T-cell (primary cell): ENCODE data around the gene SLC34A3. TPM values are rescaled to one million over a fixed set of nuclear protein-coding genes. Genes with fewer than 3 reads are reported as not detected.

Experiments used
- ATAC-seq, 4 experiments: fragments of 200-7000 bp in 3 of 4; fragments of 150-1000 bp in 1 of 4; cut with Tn5 transposase; replicated peaks in 1 of 4; 1 replicate in 3 of 4; 2 replicates in 1 of 4; pipeline ENCODE4 v1.10.0; 2021; ENCODE audit warnings: moderate library complexity in 3 of 4, mild to moderate bottlenecking in 2 of 4, moderate number of reproducible peaks in 1 of 4
- CTCF ChIA-PET, 2 donors: fragments of 300-600 bp; sonication (Branson Sonifier 250); formaldehyde crosslinking; loops; one replicate each; lab custom pipeline; 2022; ENCODE audit warnings: antibody characterized with exemption in 2 of 2; lab: Charles Lee
- POLR2A ChIA-PET, 2 donors: fragments of 300-600 bp; sonication (Branson Sonifier 250); formaldehyde crosslinking; loops; one replicate each; lab custom pipeline; 2022; ENCODE audit warnings: antibody characterized with exemption in 2 of 2; lab: Charles Lee
- DNase-seq, 35 experiments: peaks; one replicate each; pipeline versions ENCODE4 v3.0.0 to v3.0.0-alpha.2; 2013 to 2023
- H3K27ac ChIP-seq: one replicate; pipeline ENCODE4 v1.5.1; 2013; ENCODE audit warnings: low read length
- H3K27me3 ChIP-seq, 2 experiments: replicated peaks in 1 of 2; 1 replicate in 1 of 2; 2 replicates in 1 of 2; pipeline versions ENCODE4 v1.6.1 to v1.7.0; 2013; ENCODE audit warnings: low read length in 1 of 2, mixed read lengths in 1 of 2; ENCODE audit not compliant: control insufficient read depth in 2 of 2, insufficient read depth in 2 of 2; ENCODE audit errors: extremely low read depth in 1 of 2
- H3K36me3 ChIP-seq, 2 donors: 1 replicate in 1 of 2; 2 replicates in 1 of 2; pipeline versions ENCODE4 v1.6.1 to v1.7.0; 2013; ENCODE audit warnings: low read length in 1 of 2; ENCODE audit not compliant: control insufficient read depth in 2 of 2, insufficient read depth in 1 of 2; ENCODE audit errors: extremely low read depth in 1 of 2
- H3K4me1 ChIP-seq, 2 experiments: 1 replicate in 1 of 2; 2 replicates in 1 of 2; pipeline versions ENCODE4 v1.6.1 to v1.7.0; 2013; ENCODE audit warnings: low read length in 2 of 2, mixed read lengths in 1 of 2; ENCODE audit not compliant: insufficient read depth in 2 of 2, control insufficient read depth in 1 of 2; ENCODE audit errors: extremely low read depth in 1 of 2
- H3K4me3 ChIP-seq, 2 donors: 1 replicate in 1 of 2; 2 replicates in 1 of 2; pipeline versions ENCODE4 v1.5.1 to v1.7.0; 2013; ENCODE audit warnings: mild to moderate bottlenecking in 2 of 2, low read length in 1 of 2, moderate library complexity in 1 of 2; ENCODE audit not compliant: control insufficient read depth in 1 of 2; ENCODE audit errors: extremely low read depth in 1 of 2
- H3K9me3 ChIP-seq: 2 replicates; pipeline ENCODE4 v1.7.0; 2013
- H3K27ac Mint-ChIP-seq, 2 donors: one replicate each; pipeline ENCODE4 v1.8.0; 2020 to 2021; ENCODE audit warnings: mild to moderate bottlenecking in 2 of 2, mixed read lengths in 2 of 2
- H3K27me3 Mint-ChIP-seq, 2 donors: one replicate each; pipeline ENCODE4 v1.8.0; 2021 to 2022; ENCODE audit warnings: mixed read lengths in 2 of 2
- H3K36me3 Mint-ChIP-seq: one replicate; pipeline ENCODE4 v1.8.0; 2021; ENCODE audit warnings: mixed read lengths
- H3K4me1 Mint-ChIP-seq, 3 donors: one replicate each; pipeline ENCODE4 v1.8.0; 2020 to 2022; ENCODE audit warnings: mixed read lengths in 3 of 3, mild to moderate bottlenecking in 1 of 3
- H3K4me3 Mint-ChIP-seq, 3 donors: one replicate each; pipeline ENCODE4 v1.8.0; 2020 to 2022; ENCODE audit warnings: mild to moderate bottlenecking in 3 of 3, mixed read lengths in 3 of 3, moderate library complexity in 3 of 3
- H3K9me3 Mint-ChIP-seq, 3 donors: one replicate each; pipeline ENCODE4 v1.8.0; 2020 to 2022; ENCODE audit warnings: mixed read lengths in 3 of 3
- WGBS: methylation state at CpG from one replicate; pipeline ENCODE4 v1.1.5; 2013; ENCODE audit warnings: missing lambda C conversion rate; ENCODE audit not compliant: insufficient coverage; 5-methylcytosine and 5-hydroxymethylcytosine counted together
- total RNA-seq, 35 experiments: library from RNA in 6 of 35; stranded (reverse) in 6 of 35; fragments of 120-200 nt in 1 of 35; gene quantifications; one replicate each; pipeline versions ENCODE4 v1.2.1 to v1.2.4 and lab custom pipeline; 2013 to 2026

Gene SLC34A3
- total RNA-seq, 5 donors from 2014 or later (not counting 1 experiment from before 2014, with no cell fraction given), result not detected

DNA sequence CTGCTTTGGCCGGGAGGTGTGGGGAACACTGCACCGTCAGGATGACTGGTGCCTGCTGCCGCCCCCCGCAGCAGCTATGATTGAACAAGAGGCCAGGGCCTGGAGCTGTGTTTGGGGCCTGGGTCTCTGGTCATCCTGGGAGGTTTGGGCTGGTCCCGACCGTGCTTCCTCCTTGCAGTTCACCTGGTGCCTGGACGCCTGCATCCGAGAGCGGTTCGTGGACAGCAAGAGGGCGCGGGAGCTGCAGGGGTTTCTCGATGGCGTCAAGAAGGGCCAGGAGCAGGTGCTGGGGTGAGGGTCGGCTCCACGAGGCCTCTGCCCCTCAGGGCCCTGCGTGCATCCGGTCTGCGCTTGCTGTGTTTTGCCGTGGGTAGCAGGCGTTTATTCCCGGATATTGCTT, 33.4 kb downstream of the SLC34A3 start:
- Histone ChIP-seq H3K27me3 (no peaks in the 10 kb centered on the region), H3K4me3 (no peak overlapping the region), H3K36me3 (peaks cover 17 to 42% of the 10 kb centered on the region in 2 donors), H3K4me1 (peaks cover 0 to 5% of the 10 kb centered on the region in 2 experiments), H3K9me3 (no peaks in the 10 kb centered on the region), H3K27ac (no peak overlapping the region)
- Mint-ChIP-seq H3K9me3 (no peaks in the 10 kb centered on the region), H3K27me3 (no peaks in the 10 kb centered on the region), H3K4me3 (no peak overlapping the region), H3K36me3 (peaks cover 20% of the 10 kb centered on the region), H3K27ac (no peak overlapping the region), H3K4me1 (peaks cover 3 to 7% (median 6%) of the 10 kb centered on the region in 3 donors)
- ATAC-seq (no peak), DNase-seq (no peak)
- POLR2A ChIA-PET, result interaction anchor here in 1 of 2 donors (0.6 kb wide), 1 partner anchor 101 kb away, joined by 3 read pairs; no protein-coding TSS in a partner anchor
- CTCF ChIA-PET, result no interaction called here
- WGBS, result 98% methylated on average over 22 of the region's 22 CpGs

DNA sequence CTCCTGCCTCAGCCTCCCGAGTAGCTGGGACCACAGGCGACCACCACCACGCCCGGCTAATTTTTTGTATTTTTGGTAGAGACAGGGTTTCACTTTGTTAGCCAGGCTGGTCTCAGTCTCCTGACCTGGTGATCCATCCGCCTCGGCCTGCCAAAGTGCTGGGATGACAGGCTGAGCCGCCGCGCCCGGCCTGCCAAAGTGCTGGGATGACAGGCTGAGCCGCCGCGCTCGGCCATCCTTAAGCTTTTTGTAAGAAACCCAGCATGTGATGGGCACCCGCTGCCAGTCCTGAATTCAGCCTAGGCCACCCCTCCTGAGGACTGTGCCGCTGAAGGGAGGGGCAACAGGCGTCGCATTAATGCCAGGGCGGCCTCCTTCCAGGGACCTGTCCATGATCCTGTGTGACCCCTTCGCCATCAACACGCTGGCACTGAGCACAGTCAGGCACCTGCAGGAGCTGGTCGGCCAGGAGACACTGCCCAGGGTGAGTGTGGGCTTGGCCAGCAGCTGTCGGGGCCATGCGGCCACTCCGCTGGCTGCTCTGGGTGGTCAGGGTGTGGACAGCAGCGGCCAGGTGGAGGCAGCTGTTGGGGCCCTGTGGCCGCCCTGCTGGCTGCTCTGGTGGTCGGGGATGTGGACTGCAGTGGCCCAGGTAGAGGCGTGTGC, 34.9 kb downstream of the SLC34A3 start:
- peaks cover 0 to 6% of the 10 kb centered on the region in 2 experiments for H3K4me1 ChIP-seq
- Mint-ChIP-seq H3K4me3 (no peak overlapping the region), H3K36me3 (peaks cover 25% of the 10 kb centered on the region), H3K27me3 (no peaks in the 10 kb centered on the region), H3K9me3 (no peaks in the 10 kb centered on the region), H3K4me1 (peaks cover 7 to 16% (median 13%) of the 10 kb centered on the region in 3 donors), H3K27ac (no peak overlapping the region)
- ChIA-PET POLR2A (no interaction called here), CTCF (no interaction called here)
- no peak overlapping the region for H3K4me3 ChIP-seq
- WGBS, result 94% methylated on average over 27 of the region's 29 CpGs
- H3K36me3 ChIP-seq, result peaks cover 18 to 46% of the 10 kb centered on the region in 2 donors
- no peak for DNase-seq
- ATAC-seq, result no peak
- H3K9me3 ChIP-seq, result no peaks in the 10 kb centered on the region
- no peaks in the 10 kb centered on the region for H3K27me3 ChIP-seq
- no peak overlapping the region for H3K27ac ChIP-seq

DNA sequence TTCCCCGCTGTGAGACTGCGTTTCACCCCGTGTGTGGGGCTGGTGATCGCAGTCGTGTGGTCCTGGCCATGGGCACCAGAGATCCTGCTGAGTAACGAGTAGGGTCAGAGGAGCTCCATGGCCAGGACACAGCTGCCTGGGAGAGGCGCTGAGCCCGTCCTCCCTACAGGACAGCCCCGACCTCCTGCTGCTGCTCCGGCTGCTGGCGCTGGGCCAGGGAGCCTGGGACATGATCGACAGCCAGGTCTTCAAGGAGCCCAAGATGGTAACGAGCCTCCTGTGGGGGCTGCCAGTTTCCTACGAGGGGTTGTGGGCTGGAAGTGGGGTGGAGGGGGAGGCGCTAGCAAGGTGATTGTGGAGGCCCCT, 35.4 kb downstream of the SLC34A3 start:
- H3K27ac ChIP-seq, result no peak overlapping the region
- H3K4me1 ChIP-seq, result peaks cover 4 to 11% of the 10 kb centered on the region in 2 experiments
- ChIA-PET CTCF (no interaction called here), POLR2A (no interaction called here)
- no peak overlapping the region for H3K27ac Mint-ChIP-seq
- 99% methylated on average over 14 of the region's 15 CpGs for WGBS
- H3K9me3 Mint-ChIP-seq, result no peaks in the 10 kb centered on the region
- H3K4me3 ChIP-seq, result no peak overlapping the region
- DNase-seq (no peak), ATAC-seq (no peak)
- H3K9me3 ChIP-seq, result no peaks in the 10 kb centered on the region
- peaks cover 25% of the 10 kb centered on the region for H3K36me3 Mint-ChIP-seq
- peaks cover 11 to 18% (median 16%) of the 10 kb centered on the region in 3 donors for H3K4me1 Mint-ChIP-seq
- no peak overlapping the region for H3K4me3 Mint-ChIP-seq
- no peaks in the 10 kb centered on the region for H3K27me3 Mint-ChIP-seq
- H3K36me3 ChIP-seq, result peaks cover 18 to 46% of the 10 kb centered on the region in 2 donors
- H3K27me3 ChIP-seq, result no peaks in the 10 kb centered on the region

DNA sequence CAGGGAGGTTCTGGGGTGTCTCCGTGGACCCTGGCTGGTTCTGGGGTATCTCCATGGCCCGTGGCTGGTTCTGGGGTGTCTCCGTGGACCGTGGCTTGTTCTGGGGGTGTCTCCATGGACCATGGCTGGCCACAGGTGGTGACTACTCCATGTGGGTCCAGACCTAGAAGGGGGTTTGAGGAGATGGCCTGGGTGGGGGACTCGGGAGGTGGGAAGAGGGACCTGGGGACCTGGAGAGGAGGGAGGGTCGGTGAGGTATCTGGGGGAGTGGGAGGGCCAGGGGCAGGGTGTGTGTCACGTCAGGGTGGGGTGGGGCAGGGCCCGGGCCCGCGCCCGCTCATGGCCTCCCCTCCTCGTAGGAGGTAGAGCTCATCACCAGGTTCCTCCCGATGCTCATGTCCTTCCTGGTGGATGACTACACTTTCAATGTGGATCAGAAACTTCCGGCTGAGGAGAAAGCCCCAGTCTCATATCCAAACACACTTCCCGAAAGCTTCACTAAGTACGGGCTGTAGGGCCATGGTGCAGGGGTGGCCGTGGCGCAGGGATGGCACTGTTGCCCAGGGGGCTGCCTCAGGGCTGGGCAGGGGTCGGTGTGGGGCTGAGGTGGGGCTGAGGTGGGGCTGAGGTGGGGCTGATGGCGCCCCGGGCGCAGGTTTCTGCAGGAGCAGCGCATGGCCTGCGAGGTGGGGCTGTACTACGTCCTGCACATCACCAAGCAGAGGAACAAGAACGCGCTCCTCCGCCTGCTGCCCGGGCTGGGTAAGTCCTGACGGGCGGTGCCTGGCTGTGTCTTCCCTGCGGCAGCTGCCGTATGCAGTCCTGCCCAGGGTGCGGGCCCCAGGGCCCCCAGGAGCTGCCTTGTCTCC, 36.1 kb downstream of the SLC34A3 start:
- DNase-seq, result no peak
- POLR2A ChIA-PET, result interaction anchor here in 1 of 2 donors (0.6 to 0.7 kb wide), 2 partner anchors 162 to 488 kb away, joined by 5 to 6 read pairs; no protein-coding TSS in a partner anchor
- peaks cover 21% of the 10 kb centered on the region for H3K36me3 Mint-ChIP-seq

DNA sequence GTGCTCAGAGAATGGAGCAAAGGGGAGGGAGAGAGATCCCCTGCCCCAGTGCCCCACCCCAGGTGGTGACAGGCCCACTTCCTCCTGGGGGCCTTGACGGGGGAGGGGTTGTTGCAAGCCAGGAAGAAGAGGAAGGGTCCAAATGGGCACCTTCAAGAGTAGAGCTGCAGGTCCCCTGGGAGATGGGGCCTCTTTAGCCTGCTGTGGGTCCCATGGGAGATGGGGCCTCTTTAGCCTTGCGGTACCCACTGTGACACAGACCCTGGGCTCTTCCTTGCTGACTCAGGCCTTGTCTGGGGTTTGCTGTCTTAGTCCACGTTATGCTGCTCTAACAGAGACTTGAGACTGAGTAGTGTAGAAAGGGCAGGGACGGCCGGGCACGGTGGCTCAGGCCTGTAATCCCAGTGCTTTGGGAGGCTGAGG, 37.2 kb downstream of the SLC34A3 start:
- H3K36me3 ChIP-seq, result peaks cover 27 to 57% of the 10 kb centered on the region in 2 donors
- no peak overlapping the region for H3K27ac Mint-ChIP-seq

More for the DNA sequence above, 36.1 kb downstream of the SLC34A3 start:
- H3K4me1 Mint-ChIP-seq, result peaks cover 17 to 24% (median 19%) of the 10 kb centered on the region in 3 donors
- no peak overlapping the region for H3K27ac Mint-ChIP-seq
- peaks cover 7 to 18% of the 10 kb centered on the region in 2 experiments for H3K4me1 ChIP-seq
- H3K9me3 Mint-ChIP-seq, result no peaks in the 10 kb centered on the region
- 96% methylated on average over 15 of the region's 34 CpGs for WGBS
- ATAC-seq, result no peak
- H3K27me3 Mint-ChIP-seq, result no peaks in the 10 kb centered on the region
- no peak overlapping the region for H3K4me3 Mint-ChIP-seq
- H3K36me3 ChIP-seq, result peaks cover 18 to 46% of the 10 kb centered on the region in 2 donors
- no peak overlapping the region for H3K4me3 ChIP-seq
- H3K27me3 ChIP-seq, result no peaks in the 10 kb centered on the region
- CTCF ChIA-PET, result no interaction called here
- no peaks in the 10 kb centered on the region for H3K9me3 ChIP-seq
- no peak overlapping the region for H3K27ac ChIP-seq

DNA sequence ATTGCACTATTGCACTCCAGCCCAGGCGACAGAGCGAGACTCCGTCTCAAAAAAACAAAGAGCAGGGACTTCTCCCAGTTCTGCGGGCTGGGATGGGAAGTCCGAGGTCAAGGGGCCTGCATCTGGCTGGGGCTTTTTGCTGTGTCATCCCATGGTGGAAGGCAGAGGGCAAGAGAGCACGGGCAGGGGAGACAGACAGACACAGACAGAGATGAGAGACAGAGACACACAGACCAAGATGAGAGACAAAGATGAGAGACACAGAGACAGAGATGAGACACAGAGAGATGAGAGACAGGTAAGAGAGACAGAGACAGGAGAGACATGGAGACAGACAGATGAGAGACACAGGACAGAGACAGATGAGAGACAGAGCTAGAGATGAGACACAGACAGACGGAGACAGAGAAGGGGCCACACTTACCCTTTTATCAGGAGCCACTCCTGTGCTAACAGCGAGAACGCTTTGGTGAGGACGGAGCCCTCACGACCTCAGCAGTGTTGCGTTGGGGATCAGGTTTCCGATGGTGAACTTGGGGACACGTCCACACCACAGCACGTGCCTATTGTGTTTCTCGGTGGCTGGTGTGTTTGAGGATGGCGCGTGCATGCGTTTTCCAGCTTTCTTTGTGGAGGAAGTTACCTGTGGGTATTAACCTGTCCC, 38.0 kb downstream of the SLC34A3 start:
- WGBS, result 86% methylated on average over 9 of the region's 19 CpGs
- no peak overlapping the region for H3K27ac Mint-ChIP-seq

More for the DNA sequence above, 37.2 kb downstream of the SLC34A3 start:
- no peak overlapping the region for H3K27ac ChIP-seq
- no peaks in the 10 kb centered on the region for H3K27me3 ChIP-seq
- DNase-seq, result no peak
- H3K27me3 Mint-ChIP-seq, result no peaks in the 10 kb centered on the region
- peaks cover 11 to 26% of the 10 kb centered on the region in 2 experiments for H3K4me1 ChIP-seq
- ChIA-PET CTCF (no interaction called here), POLR2A (no interaction called here)
- peaks cover 20% of the 10 kb centered on the region for H3K36me3 Mint-ChIP-seq
- WGBS, result 100% methylated on average over 1 of the region's 6 CpGs
- no peaks in the 10 kb centered on the region for H3K9me3 Mint-ChIP-seq
- H3K4me3 Mint-ChIP-seq, result no peak overlapping the region
- ATAC-seq, result no peak
- H3K4me1 Mint-ChIP-seq, result peaks cover 19 to 24% (median 19%) of the 10 kb centered on the region in 3 donors
- no peak overlapping the region for H3K4me3 ChIP-seq
- H3K9me3 ChIP-seq, result no peaks in the 10 kb centered on the region

More for the DNA sequence above, 38.0 kb downstream of the SLC34A3 start:
- CTCF ChIA-PET, result no interaction called here
- Mint-ChIP-seq H3K9me3 (no peaks in the 10 kb centered on the region), H3K36me3 (peaks cover 24% of the 10 kb centered on the region), H3K27me3 (no peaks in the 10 kb centered on the region), H3K4me3 (no peak overlapping the region), H3K4me1 (peaks cover 19 to 24% (median 19%) of the 10 kb centered on the region in 3 donors)
- ATAC-seq (no peak), DNase-seq (no peak)
- no peak overlapping the region for H3K27ac ChIP-seq
- POLR2A ChIA-PET, result no interaction called here
- no peak overlapping the region for H3K4me3 ChIP-seq
- no peaks in the 10 kb centered on the region for H3K9me3 ChIP-seq
- H3K36me3 ChIP-seq, result peaks cover 27 to 63% of the 10 kb centered on the region in 2 donors
- peaks cover 0 to 3% of the 10 kb centered on the region in 2 experiments for H3K27me3 ChIP-seq
- peaks cover 11 to 26% of the 10 kb centered on the region in 2 experiments for H3K4me1 ChIP-seq
